Spleen (tissue), 7 donors: Measurements from ENCODE around the gene NBAS.

ENCODE experiments used
- CTCF ChIP-seq, 11 experiments: fragments of 200-600 bp in 7 of 11; fragments of 450-650 bp in 4 of 11; sonication (generic) in 4 of 11; IDR thresholded peaks in 8 of 11; conservative IDR thresholded peaks in 3 of 11; 1 replicate in 7 of 11; 2 replicates in 4 of 11; pipeline versions ENCODE4 v1.4.0 to v1.8.0; 2016 to 2021; ENCODE audit warnings: antibody characterized with exemption in 11 of 11, inconsistent platforms in 4 of 11, mild to moderate bottlenecking in 1 of 11
- POLR2A ChIP-seq, 3 donors: fragments of 450-650 bp; IDR thresholded peaks; one replicate each; pipeline ENCODE4 v1.5.1; 2017; ENCODE audit warnings: antibody characterized with exemption in 3 of 3, mild to moderate bottlenecking in 1 of 3
- POLR2AphosphoS5 ChIP-seq, 3 donors: sonication (generic); formaldehyde crosslinking; IDR thresholded peaks; one replicate each; pipeline ENCODE4 v1.5.1; 2017; ENCODE audit warnings: antibody characterized with exemption in 3 of 3
- donor health status: DM: no; HTN: no; CAD: no; lungs with moderate emphysema.
- donor health status: DM: no; HTN: no; CAD: no.
- donor health status: DM: no; HTN: no; CAD: no.

DNA sequence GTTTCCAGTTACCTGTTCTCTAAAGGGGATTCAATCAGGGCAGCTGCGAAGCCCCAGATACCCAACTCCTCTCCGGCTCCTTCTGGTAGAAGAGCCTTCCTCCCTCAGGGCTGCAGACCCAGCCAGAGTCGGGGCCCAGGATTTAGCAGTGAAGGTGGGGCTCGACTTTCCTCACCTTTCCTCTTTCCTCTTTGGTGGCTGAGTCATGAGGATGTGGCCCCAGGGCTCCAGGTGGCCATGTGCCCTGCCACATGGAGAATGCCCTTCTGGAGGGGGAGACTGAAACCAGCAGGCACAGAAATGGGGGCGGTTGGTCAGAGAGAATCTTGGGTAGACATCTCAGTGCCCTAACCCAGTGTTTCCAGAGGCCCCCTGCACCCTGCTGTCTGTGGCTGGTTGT, 402.6 kb downstream of the NBAS start:
- no peak for TF ChIP-seq POLR2A (IDR thresholded peaks at IDR 0.05)
- no peak for TF ChIP-seq POLR2AphosphoS5 (IDR thresholded peaks at IDR 0.05)
- no peak for TF ChIP-seq CTCF (IDR thresholded peaks at IDR 0.05 in 8 of 11, conservative IDR thresholded peaks at IDR 0.05 in 3 of 11)
